Lower leg skin (tissue), 4 donors: ENCODE results near the gene PCDHGA7. TPM values are rescaled to one million over a fixed set of nuclear protein-coding genes. Genes with fewer than 3 reads are reported as not detected.
"Not testable (repeated sequence)": the region's sequence is repeated elsewhere in the genome, so short reads cannot be mapped to it uniquely, and the experiment has no call there.

Experiments used
- DNase-seq, 2 donors: peaks; one replicate each; pipeline ENCODE4 v3.0.0-alpha.2; 2019; ENCODE audit warnings: low spot score in 2 of 2
- H3K4me3 ChIP-seq: fragments of 200-600 bp; sonication (generic); 2 replicates; pipeline ENCODE4 v1.5.1; 2017; ENCODE audit warnings: mild to moderate bottlenecking, low read depth; ENCODE audit not compliant: poor library complexity, severe bottlenecking
- CTCF ChIP-seq, 3 donors: fragments of 450-650 bp; IDR thresholded peaks; one replicate each; pipeline ENCODE4 v1.5.1; 2016; ENCODE audit warnings: antibody characterized with exemption in 3 of 3, mild to moderate bottlenecking in 3 of 3, moderate library complexity in 2 of 3
- POLR2A ChIP-seq, 2 donors: fragments of 450-650 bp; IDR thresholded peaks; one replicate each; pipeline ENCODE4 v1.6.1; 2016 to 2017; ENCODE audit warnings: antibody characterized with exemption in 2 of 2, mild to moderate bottlenecking in 1 of 2, moderate library complexity in 1 of 2
- WGBS, 2 donors: methylation state at CpG; one replicate each; pipeline ENCODE4 v1.1.5; 2018; 5-methylcytosine and 5-hydroxymethylcytosine counted together
- intact Hi-C: fragments of 100-400 bp; cut with DNase I; formaldehyde crosslinking; loops from one replicate; pipeline ENCODE4 v1.15.0; 2023; ENCODE audit warnings: low total_unique reads
- total RNA-seq, 4 donors: library from RNA; depleted of rRNA; stranded (reverse); fragments of >200 nt; gene quantifications; one replicate each; pipeline ENCODE4 v1.1.0, GENCODE V29; 2016

The PCDHGA7 gene
- 1 to 10 TPM; 2.2 to 2.5 (median 2.5) TPM for total RNA-seq

DNA sequence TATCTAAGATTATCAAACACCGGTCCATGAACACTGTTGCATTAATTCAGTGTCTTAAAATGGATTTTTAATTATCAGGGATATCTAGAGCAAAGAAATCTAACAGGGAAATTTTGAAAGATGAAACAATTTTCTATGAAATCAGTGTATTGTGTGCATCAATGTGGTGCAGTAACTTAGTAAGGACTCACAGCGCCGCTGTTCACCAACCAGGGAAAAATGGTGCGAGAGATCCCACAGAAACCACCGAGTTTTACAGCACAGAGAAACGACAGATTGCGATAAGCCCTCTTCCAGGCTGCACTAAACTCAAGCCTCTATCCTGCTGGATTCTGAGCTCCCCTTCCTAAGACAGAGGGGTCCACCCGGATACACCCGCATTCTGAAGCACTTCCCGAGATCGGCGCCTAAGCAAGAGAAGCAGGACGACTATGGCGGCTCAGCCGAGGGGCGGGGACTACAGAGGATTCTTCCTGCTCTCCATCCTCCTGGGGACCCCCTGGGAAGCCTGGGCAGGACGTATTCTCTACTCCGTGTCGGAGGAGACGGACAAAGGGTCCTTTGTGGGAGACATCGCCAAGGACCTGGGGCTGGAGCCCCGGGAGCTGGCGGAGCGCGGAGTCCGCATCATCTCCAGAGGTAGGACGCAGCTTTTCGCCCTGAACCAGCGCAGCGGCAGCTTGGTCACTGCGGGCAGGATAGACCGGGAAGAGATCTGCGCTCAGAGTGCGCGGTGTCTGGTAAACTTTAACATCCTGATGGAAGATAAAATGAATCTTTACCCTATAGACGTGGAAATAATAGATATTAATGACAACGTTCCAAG, at the start of gene PCDHGA7:
TSS of gene PCDHGA7 (plus strand) at position 274 of the 826 bp plus-strand sequence. CDS start at position 432, 158 bp downstream.
- 17 to 22% methylated on average over 31 to 35 of the region's 37 CpGs for WGBS, 2 donors
- H3K4me3 ChIP-seq: no peak within 1 kb of the TSS
- intact Hi-C loops: no loop called here
- TF ChIP-seq CTCF (IDR thresholded peaks at IDR 0.05) (no peak), POLR2A (IDR thresholded peaks at IDR 0.05) (no peak)
- peak in 1 of 2 donors; percentile 39 for DNase-seq

DNA sequence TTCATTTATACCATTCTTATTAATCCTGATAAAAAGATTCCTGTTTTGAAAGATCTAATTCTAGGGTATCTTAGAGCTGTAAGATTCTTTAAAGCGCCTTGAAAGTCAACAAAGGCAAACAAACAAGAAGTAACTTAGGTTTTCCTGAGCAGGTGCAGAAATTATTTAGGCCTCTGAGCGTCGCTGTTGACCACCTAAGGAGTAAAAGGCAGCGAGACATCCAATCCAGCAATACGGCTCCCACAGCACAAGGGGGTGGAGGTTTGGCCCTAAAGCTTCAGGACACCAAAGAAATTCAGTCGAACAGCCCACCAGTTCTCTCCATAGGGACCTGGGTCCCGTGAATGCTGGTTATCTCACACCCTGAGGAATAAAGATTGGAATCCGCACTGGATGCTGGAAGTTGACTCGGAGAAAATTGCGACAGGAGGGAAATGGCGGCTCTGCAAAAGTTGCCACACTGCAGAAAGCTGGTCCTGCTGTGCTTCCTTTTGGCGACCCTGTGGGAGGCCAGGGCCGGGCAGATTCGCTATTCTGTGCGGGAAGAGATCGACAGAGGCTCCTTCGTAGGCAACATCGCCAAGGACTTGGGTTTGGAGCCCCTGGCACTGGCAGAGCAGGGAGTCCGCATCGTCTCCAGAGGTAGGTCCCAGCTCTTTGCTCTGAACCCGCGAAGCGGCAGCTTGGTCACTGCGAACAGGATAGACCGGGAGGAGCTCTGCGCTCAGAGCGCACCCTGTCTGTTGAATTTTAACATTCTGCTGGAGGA, 43.8 kb upstream of the PCDHGA7 start, which contains the start of gene PCDHGA2:
TSS of gene PCDHGA2 (plus strand) at position 223 of the 769 bp plus-strand sequence.
- no peak for DNase-seq
- TF ChIP-seq POLR2A (IDR thresholded peaks at IDR 0.05) (no peak), CTCF (IDR thresholded peaks at IDR 0.05) (no peak)
- H3K4me3 ChIP-seq: peak within 1 kb of the TSS; percentile 14
- intact Hi-C loops: no loop called here
- WGBS, 2 donors: 7 to 15% methylated on average over 27 of the region's 27 CpGs

GRCh38 chr5:141340781-141341354, 41.7 kb upstream of the PCDHGA7 start:
- WGBS, 2 donors: 41 to 66% methylated on average over 27 to 39 of the region's 45 CpGs
- DNase-seq, intact Hi-C loops, H3K4me3 ChIP-seq: not testable (repeated sequence)

- no peak overlapping the region for H3K4me3 ChIP-seq
- DNase-seq: no peak
- WGBS, 2 donors: 18 to 22% methylated on average over 1 of the region's 1 CpG
- intact Hi-C loops: no loop called here
- no peak for TF ChIP-seq POLR2A (IDR thresholded peaks at IDR 0.05)
- TF ChIP-seq CTCF (IDR thresholded peaks at IDR 0.05): no peak
Observed at GRCh38 chr5:141342773-141343172, 39.8 kb upstream of the PCDHGA7 start.

DNA sequence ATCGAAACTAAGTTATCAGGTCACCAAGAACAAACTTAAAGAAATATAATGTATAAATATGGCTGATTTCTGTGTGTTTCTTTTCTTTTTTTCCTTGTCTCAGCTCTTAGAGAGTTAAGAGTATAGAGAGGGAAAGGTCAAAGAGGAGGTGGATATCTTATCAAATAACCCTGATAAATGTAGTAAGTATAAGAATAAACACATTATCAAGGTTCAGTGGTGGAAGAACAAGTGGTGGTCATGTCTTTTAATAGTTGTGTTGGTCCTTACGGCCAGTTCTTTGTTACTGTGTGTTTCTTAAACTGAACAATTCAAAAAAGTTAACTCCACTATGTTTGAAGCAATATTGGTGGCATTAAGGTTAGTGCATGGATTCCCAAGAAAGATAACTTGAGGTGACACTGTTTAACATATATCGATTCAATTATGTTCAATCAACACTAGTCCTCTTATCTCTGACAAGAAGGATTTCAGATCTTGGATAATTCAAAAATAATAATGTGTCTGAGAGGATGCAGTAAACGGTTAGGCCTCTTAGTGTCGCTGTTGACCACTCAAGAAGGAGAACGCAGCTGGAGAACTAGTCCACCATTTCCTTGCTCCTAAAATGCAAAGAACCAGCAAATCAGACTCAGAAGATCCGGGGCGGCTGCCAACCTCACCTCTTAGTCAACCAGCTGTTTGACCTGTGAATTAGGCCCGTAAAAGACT, 39.1 kb upstream of the PCDHGA7 start, which contains the start of gene PCDHGA3:
TSS of gene PCDHGA3 (plus strand) at position 588 of the 711 bp plus-strand sequence. CDS start 205 bp downstream, outside the sequence.
- no peak for TF ChIP-seq CTCF (IDR thresholded peaks at IDR 0.05)
- no peak for TF ChIP-seq POLR2A (IDR thresholded peaks at IDR 0.05)
- DNase-seq: no peak
- intact Hi-C loops: no loop called here
- no peak within 1 kb of the TSS for H3K4me3 ChIP-seq
- 23 to 31% methylated on average over 9 of the region's 9 CpGs for WGBS, 2 donors
